Lung (tissue), 12 donors: ENCODE results near the gene FLRT1. TPM values are rescaled to one million over a fixed set of nuclear protein-coding genes. Genes with fewer than 3 reads are reported as not detected.

ENCODE experiments used
- ATAC-seq: fragments of 200-7000 bp; cut with Tn5 transposase; one replicate; pipeline ENCODE4 v1.9.1; 2020; ENCODE audit warnings: moderate number of reproducible peaks; ENCODE audit not compliant: insufficient read depth, low FRiP score
- DNase-seq, 3 donors: peaks; one replicate each; pipeline ENCODE4 v3.0.0-alpha.2; 2013 to 2017
- H3K27ac ChIP-seq, 2 donors: one replicate each; pipeline ENCODE4 v1.5.1; 2013; ENCODE audit warnings: mild to moderate bottlenecking in 2 of 2, moderate library complexity in 2 of 2, control low read depth in 1 of 2, inconsistent platforms in 1 of 2, low read depth in 1 of 2, low read length in 1 of 2
- H3K27me3 ChIP-seq, 3 donors: one replicate each; pipeline ENCODE4 v1.5.1; 2013; ENCODE audit warnings: low read length in 2 of 3; ENCODE audit not compliant: control insufficient read depth in 3 of 3, insufficient read depth in 3 of 3
- H3K36me3 ChIP-seq, 4 donors: one replicate each; pipeline ENCODE4 v1.5.1; 2013; ENCODE audit warnings: low read length in 4 of 4, mild to moderate bottlenecking in 1 of 4, moderate library complexity in 1 of 4; ENCODE audit not compliant: control insufficient read depth in 4 of 4, insufficient read depth in 4 of 4
- H3K4me1 ChIP-seq, 5 donors: one replicate each; pipeline ENCODE4 v1.5.1; 2013; ENCODE audit warnings: low read length in 5 of 5, mild to moderate bottlenecking in 2 of 5, moderate library complexity in 1 of 5; ENCODE audit not compliant: control insufficient read depth in 5 of 5, insufficient read depth in 5 of 5
- H3K4me3 ChIP-seq: one replicate; pipeline ENCODE4 v1.5.1; 2013; ENCODE audit warnings: mild to moderate bottlenecking, control low read depth, moderate library complexity
- H3K9ac ChIP-seq, 2 donors: one replicate each; pipeline ENCODE4 v1.5.1; 2013; ENCODE audit warnings: low read length in 2 of 2, control low read depth in 1 of 2; ENCODE audit not compliant: insufficient read depth in 1 of 2
- H3K9me3 ChIP-seq, 4 donors: one replicate each; pipeline ENCODE4 v1.5.1; 2013; ENCODE audit warnings: low read length in 3 of 4, mild to moderate bottlenecking in 1 of 4, moderate library complexity in 1 of 4; ENCODE audit not compliant: control insufficient read depth in 4 of 4, insufficient read depth in 3 of 4
- WGBS, 2 donors: extraction: QIAGEN DNeasy Blood & Tissue Kit; methylation state at CpG; one replicate each; pipeline ENCODE4 v1.1.7; 2013; 5-methylcytosine and 5-hydroxymethylcytosine counted together
- polyA plus RNA-seq, 2 donors: library from polyadenylated mRNA; stranded (reverse); fragments of 200-250 nt; gene quantifications; one replicate each; pipeline ENCODE4 v1.2.1, GENCODE V29; 2013
- total RNA-seq, 2 donors: library from RNA; depleted of rRNA in 1 of 2; stranded (reverse); fragments of >200 nt in 1 of 2; gene quantifications; one replicate each; pipeline ENCODE4 v1.2.1, GENCODE V29; 2014 to 2021
- TF ChIP-seq, protein P1 (sequence below): IDR thresholded peaks from 2 replicates; pipeline ENCODE4 v1.5.1; 2012; ENCODE audit warnings: mild to moderate bottlenecking; ENCODE audit errors: control extremely low read depth, extremely low read depth
- donor health status: control.
- donor health status: control.
- donor health status: Bipolar disorder and iron deficiency.
- donor health status: healthy.
- donor health status: DM: yes; HTN: yes; CAD: no.

Gene FLRT1
- total and polyA plus RNA-seq, 4 donors, result 0.02 to 0.34 (median 0.12) TPM

DNA sequence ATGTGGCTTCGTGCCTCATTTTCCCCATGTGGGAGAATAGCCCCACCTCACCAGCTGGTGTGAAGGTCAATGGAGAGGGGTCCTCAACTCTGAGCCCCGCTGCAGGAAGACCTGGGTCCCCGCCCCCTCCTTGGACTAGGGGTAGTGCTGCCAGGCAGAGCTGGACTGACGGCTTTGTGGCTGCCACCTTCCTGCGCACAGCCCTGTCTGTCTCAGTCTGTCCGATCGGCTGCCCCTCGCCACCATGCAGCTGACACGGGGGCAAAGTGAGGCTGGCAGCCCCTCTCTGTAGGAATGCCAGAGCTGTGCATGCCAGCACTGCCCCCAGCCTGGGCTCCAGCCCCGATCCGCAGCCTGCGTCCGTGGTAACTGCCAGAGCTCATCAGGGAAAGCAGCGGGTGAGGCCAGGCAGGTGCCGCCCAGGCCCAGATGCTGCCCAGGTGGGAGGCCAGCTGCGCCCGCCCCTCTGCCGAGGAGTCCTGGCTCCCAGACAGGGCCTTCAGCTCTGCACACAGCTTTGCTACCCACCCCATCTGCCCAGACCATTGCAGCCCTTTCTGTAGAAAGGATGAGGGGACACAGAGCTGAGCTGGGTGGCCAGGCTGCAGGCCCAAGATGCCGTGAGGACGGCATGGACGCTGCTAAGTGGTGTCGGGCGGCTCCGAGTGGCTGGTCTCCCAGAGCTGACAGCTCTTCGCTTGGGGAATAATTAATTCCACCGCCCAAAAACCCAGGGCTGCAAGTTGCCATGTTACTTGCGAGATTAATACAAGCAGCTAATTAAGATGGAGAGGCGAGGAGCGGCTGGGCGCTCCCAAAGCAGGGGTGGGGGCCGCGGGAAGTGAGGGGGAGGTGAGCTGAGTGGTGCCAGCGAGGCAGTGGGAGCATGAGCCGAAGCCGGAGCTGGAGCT is 19.5 kb upstream of the FLRT1 start:
- H3K9ac ChIP-seq, result no peak overlapping the region
- no peak overlapping the region for H3K4me3 ChIP-seq
- H3K9me3 ChIP-seq, result no peaks in the 10 kb centered on the region
- peaks cover 0 to 15% (median 0%) of the 10 kb centered on the region in 5 donors for H3K4me1 ChIP-seq
- 93% methylated on average over 35 of the region's 35 CpGs for WGBS, 2 donors
- TF ChIP-seq, protein P1, sequence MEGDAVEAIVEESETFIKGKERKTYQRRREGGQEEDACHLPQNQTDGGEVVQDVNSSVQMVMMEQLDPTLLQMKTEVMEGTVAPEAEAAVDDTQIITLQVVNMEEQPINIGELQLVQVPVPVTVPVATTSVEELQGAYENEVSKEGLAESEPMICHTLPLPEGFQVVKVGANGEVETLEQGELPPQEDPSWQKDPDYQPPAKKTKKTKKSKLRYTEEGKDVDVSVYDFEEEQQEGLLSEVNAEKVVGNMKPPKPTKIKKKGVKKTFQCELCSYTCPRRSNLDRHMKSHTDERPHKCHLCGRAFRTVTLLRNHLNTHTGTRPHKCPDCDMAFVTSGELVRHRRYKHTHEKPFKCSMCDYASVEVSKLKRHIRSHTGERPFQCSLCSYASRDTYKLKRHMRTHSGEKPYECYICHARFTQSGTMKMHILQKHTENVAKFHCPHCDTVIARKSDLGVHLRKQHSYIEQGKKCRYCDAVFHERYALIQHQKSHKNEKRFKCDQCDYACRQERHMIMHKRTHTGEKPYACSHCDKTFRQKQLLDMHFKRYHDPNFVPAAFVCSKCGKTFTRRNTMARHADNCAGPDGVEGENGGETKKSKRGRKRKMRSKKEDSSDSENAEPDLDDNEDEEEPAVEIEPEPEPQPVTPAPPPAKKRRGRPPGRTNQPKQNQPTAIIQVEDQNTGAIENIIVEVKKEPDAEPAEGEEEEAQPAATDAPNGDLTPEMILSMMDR, result no peak
- H3K27me3 ChIP-seq, result no peaks in the 10 kb centered on the region
- H3K27ac ChIP-seq, result no peak overlapping the region
- no peaks in the 10 kb centered on the region for H3K36me3 ChIP-seq
- no peak for DNase-seq
- no peak for ATAC-seq

DNA sequence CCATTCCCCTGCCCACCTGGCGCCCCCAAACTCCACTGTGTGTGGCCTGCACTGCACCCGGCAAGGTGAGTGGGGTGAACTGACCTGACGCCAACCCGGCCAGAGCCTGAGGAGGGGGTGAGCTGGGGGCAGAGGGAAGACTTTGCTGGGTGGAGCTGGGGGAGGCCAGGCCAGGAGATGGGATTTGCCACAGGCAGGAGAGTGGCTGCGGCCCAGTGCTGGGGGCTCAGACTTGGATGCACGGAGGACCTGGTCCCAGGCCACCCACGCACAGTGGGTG is 17.8 kb upstream of the FLRT1 start:
- WGBS, 2 donors, result 87% methylated on average over 7 of the region's 7 CpGs
- H3K4me3 ChIP-seq, result no peak overlapping the region
- TF ChIP-seq, protein P1, result no peak
- peaks cover 0 to 15% (median 0%) of the 10 kb centered on the region in 5 donors for H3K4me1 ChIP-seq
- no peaks in the 10 kb centered on the region for H3K27me3 ChIP-seq
- ATAC-seq (peak; percentile 27), DNase-seq (no peak)
- H3K36me3 ChIP-seq, result no peaks in the 10 kb centered on the region
- H3K9me3 ChIP-seq, result no peaks in the 10 kb centered on the region
- H3K27ac ChIP-seq, result no peak overlapping the region
- no peak overlapping the region for H3K9ac ChIP-seq

DNA sequence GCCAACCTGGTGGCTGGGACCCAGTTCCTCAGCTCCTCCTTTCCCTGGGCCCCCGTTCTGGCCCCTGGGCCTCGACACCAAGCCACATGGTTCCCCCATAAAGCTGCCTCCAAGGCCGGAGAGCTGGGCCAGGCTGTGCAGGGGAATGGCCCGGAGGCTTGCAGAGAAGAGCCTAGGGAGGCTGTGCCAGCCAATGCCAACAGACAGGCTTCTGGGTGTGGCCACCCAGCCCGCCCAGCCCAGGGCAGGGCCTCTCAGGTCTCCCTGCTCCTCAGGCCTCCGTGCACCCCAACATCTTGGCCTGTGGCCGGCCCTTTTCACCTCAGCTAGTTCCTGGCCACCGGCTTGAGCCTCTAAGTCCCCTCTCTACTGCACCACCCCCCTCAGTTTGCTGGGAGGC is 17.4 kb upstream of the FLRT1 start:
- H3K36me3 ChIP-seq, result no peaks in the 10 kb centered on the region
- no peaks in the 10 kb centered on the region for H3K27me3 ChIP-seq
- H3K4me1 ChIP-seq, result peaks cover 0 to 15% (median 0%) of the 10 kb centered on the region in 5 donors
- H3K9me3 ChIP-seq, result no peaks in the 10 kb centered on the region
- H3K4me3 ChIP-seq, result no peak overlapping the region
- 74 to 85% methylated on average over 7 to 8 of the region's 8 CpGs for whole genome bisulfite sequencing, 2 donors
- TF ChIP-seq, protein P1, result no peak
- no peak overlapping the region for H3K27ac ChIP-seq
- ATAC-seq (no peak), DNase-seq (no peak)
- H3K9ac ChIP-seq, result no peak overlapping the region
